NCI-H460 (cell line): ENCODE results near the gene TSC22D2. TPM values are rescaled to one million over a fixed set of nuclear protein-coding genes. Genes with fewer than 3 reads are reported as not detected.
A peak's percentile ranks its signal among the peaks of the same experiment; 100 is the strongest.
"Not testable (repeated sequence)": the region's sequence is repeated elsewhere in the genome, so short reads cannot be mapped to it uniquely, and the experiment has no call there.

Source experiments
- DNase-seq: peaks from one replicate; pipeline ENCODE4 v3.0.0-alpha.2; 2016; ENCODE audit warnings: low read depth; ENCODE audit errors: extremely low read depth
- total RNA-seq: library from RNA; depleted of rRNA; stranded (reverse); fragments of >200 nt; shearing (Covaris generic); gene quantifications from 2 replicates; pipeline ENCODE4 v1.2.3, GENCODE V29; 2014

Gene TSC22D2
- total RNA-seq, 1 experiment from 2014 or later, result 5.7 TPM

GRCh38 chr3:150479370-150479769 lies 71.3 kb downstream of the TSC22D2 start:
- no peak for DNase-seq

DNA sequence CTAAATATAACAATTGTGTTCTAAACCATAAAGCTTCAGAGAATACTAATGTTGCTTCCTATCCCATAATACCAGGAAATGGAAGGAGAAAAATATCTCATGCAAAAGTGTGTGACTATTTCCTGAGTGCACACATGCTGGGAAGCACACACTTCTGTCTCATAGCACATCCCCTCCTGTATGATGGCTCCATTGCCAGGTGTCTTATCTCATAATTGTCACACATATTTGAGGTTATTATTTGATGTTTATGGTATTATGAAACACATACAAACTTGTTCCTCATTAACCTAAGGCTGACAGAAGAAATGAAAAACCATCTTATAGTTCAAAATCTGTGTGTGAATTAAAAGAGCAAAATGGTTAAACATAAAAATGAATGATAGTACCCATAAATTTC lies 72.8 kb downstream of the TSC22D2 start:
- DNase-seq, result no peak

- DNase-seq, result peak; percentile 16
Observed at GRCh38 chr3:150483226-150483625, 75.1 kb downstream of the TSC22D2 start.

- DNase-seq, result no peak
Observed at GRCh38 chr3:150484410-150484809, 76.3 kb downstream of the TSC22D2 start.

- no peak for DNase-seq
Observed at GRCh38 chr3:150488867-150489266, 80.8 kb downstream of the TSC22D2 start.

DNA sequence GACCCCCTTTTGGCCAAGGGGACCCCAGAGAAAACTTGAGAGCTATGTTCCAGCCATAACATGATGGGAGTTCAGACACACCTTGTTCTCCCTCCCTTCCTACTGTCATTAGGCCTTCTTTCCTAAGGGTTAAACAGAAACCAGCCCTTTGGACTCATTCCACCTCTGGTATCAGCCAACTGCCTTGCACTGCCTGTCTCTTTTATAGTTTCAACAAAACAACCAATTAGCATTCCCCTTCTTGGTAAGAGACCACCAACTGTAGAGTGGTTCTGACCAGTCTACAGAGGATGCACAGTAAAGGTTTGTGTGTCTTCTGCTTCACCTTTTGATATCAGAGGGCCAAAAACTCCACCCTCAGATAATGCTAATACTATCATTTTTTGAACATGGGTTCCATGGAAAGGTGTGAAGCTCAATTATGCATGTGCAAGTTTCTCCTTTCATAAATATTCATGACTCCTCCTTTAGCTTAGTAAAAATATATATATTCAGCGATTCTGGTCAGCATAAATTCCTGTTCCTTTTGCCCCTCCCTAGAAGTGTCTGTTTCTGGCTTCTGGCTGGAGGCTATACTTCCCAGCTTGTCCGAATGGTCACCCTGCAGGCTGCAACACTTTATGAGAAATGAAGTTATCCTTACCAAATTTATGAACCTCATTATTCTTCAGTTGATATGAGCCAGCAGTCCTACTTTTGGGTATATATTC lies 82.3 kb downstream of the TSC22D2 start:
- DNase-seq, result no peak

GRCh38 chr3:150494411-150494977 lies 86.4 kb downstream of the TSC22D2 start:
- DNase-seq, result no peak

DNA sequence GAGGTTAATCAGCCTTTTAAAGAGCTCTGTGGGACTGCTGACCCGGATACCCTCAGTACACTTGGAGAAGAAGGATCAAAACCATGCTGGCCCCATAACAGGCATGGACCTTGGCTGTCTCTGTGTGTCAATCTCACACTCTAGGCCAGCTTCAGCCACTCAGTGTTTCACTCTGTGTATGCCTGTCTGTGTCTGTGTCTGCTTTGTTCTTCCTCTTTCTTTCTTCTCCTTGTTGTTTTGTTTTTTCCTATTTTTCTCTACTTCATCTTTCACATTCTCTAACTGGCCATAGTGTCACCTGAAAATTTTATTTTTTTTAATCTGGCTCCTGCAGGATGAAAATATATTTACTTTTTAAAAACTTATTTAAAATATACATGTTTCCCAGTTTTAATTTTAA lies 87.1 kb downstream of the TSC22D2 start:
- DNase-seq, result no peak

- peak; percentile 37 for DNase-seq
Observed at GRCh38 chr3:150495563-150496168, 87.6 kb downstream of the TSC22D2 start.

GRCh38 chr3:150497956-150498355 lies 89.9 kb downstream of the TSC22D2 start:
- DNase-seq, result no peak

- not testable (repeated sequence) for DNase-seq
Observed at GRCh38 chr3:150500960-150501359, 92.9 kb downstream of the TSC22D2 start.

DNA sequence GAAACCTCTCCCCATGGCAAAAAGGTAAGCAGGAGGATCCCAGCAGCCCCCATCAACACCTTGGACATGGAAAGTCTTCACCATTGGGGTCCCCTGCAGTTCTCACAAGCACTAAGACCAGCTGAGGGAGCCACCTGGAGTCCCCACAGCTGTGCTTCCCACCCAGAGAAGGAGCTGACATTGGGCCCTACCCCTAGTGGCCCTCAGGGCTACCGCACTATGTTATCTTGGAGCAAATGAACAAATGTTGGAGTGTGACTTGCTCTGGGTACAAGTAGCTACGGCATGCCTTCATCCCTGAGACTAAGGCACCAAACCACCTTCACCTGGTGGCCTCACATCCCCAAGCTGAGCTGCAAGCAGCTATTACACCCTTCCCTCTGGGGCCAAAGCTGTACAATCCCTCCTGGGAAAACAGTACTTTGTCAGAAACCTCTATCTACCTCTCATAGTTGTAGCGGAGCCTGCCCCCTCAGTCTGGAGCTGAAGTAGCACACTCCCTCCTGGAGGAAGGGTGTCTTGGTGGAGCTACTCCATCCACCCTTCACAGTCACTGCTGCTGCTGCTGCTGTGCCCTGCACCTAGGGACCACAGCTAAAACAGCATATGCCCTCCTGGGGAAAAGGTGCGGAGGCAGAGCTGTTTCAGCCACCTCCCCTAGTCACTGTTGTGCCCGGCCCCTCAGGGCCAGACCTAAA lies 95.5 kb downstream of the TSC22D2 start:
- DNase-seq, result no peak

DNA sequence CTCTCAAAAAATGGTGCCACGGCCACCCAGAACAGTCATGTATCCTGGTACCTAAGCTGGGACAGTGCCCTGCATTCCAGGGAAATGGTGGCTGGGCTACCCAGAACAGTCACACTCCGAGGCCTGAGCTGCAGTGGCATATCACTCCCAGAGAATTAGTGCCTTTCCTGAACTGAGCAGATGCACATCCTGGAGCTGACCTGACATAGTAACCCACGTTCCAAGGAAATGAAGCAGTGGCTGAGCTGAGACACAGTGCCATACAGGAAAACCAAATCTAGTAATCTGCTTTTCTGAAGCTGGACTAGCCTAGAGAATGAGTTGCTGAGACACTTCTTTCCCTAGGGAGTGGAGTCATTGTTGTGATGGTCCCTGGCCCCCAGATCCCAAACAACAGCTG lies 96.4 kb downstream of the TSC22D2 start:
- no peak for DNase-seq

GRCh38 chr3:150508401-150508800 lies 100.3 kb downstream of the TSC22D2 start:
- no peak for DNase-seq

DNA sequence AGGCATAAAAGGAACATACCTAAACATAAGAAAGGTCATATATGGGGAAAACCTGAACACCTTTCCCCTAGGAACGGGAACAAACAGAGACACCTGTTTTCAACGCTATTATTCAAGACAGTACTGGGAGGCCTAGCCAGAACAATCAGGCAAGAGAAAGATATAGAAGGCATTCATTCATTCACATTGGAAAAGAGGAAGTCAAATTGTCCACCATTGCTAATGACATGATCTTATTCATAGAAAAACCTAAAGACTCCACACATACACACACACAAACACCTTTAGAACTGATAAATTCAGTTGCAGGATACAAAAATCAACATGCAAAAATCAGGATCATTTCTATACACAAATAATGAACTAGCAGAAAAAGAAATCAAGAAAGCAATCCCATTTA lies 101.7 kb downstream of the TSC22D2 start:
- no peak for DNase-seq

DNA sequence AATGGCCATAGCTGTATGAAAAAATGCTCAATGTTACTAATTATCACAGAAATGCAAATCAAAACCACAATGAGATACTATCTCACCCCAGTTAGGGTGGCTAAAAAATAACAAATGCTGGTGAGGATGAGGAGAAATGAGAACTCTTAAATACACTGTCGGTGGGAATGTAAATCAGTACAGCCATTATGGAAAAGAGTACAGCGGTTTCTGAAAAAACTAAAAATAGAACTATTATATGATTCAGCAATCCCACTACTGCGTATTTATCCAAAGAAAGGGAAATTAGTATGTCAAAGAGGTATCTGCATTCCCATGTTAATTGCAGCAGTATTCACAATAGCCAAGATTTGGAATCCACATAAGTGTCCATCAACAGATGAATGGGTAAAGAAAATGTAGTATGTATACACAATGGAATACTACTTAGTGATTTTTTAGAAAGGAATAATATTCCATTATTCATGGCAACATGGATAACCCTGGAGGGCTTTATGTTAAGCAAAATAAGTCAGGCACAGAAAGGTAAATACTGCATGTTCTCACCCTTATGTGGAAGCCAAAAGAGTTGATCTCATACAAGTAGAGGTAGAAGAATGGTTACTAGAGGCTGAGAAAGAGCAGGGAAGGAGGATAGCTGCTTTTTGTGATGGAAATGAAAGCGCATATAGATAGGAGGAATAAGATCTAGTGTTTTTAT lies 103.2 kb downstream of the TSC22D2 start:
- DNase-seq, result no peak

GRCh38 chr3:150515210-150515609 lies 107.1 kb downstream of the TSC22D2 start:
- no peak for DNase-seq
